Retinal pigment epithelial cell (primary cell): ENCODE results near the gene CYP2F1.
"Not testable (repeated sequence)": the region's sequence is repeated elsewhere in the genome, so short reads cannot be mapped to it uniquely, and the experiment has no call there.

ENCODE experiments used
- DNase-seq: peaks from one replicate; pipeline ENCODE4 v3.0.0-alpha.2; 2010; ENCODE audit warnings: low read depth
- H3K4me3 ChIP-seq: 2 replicates; pipeline ENCODE4 v1.5.1; 2011; ENCODE audit warnings: mild to moderate bottlenecking, low read length, control low read depth, moderate library complexity
- CTCF ChIP-seq: conservative IDR thresholded peaks from 2 replicates; pipeline ENCODE4 v1.5.1; 2011; ENCODE audit warnings: low read depth, low read length, control low read depth, inconsistent platforms

The CYP2F1 gene

GRCh38 chr19:41128692-41129091 lies 14.5 kb downstream of the CYP2F1 start:
- DNase-seq, result no peak
- H3K4me3 ChIP-seq, result no peak overlapping the region
- no peak for TF ChIP-seq CTCF

- no peak for TF ChIP-seq CTCF
- no peak for DNase-seq
- H3K4me3 ChIP-seq, result no peak overlapping the region
Observed at GRCh38 chr19:41131186-41131585, 17.0 kb downstream of the CYP2F1 start.

GRCh38 chr19:41133260-41133659 lies 19.0 kb downstream of the CYP2F1 start:
- H3K4me3 ChIP-seq, result no peak overlapping the region
- DNase-seq, result no peak
- no peak for TF ChIP-seq CTCF

- no peak overlapping the region for H3K4me3 ChIP-seq
- DNase-seq, result no peak
- TF ChIP-seq CTCF, result no peak
Observed at GRCh38 chr19:41134616-41135015, 20.4 kb downstream of the CYP2F1 start.

- H3K4me3 ChIP-seq, result peak overlapping the region; percentile 51
- DNase-seq, result not testable (repeated sequence)
Observed at GRCh38 chr19:41135390-41136384, 21.5 kb downstream of the CYP2F1 start.

GRCh38 chr19:41136636-41137455 lies 22.6 kb downstream of the CYP2F1 start:
- H3K4me3 ChIP-seq, result no peak overlapping the region
- no peak for DNase-seq
- TF ChIP-seq CTCF, result no peak

GRCh38 chr19:41144403-41144802 lies 30.2 kb downstream of the CYP2F1 start:
- H3K4me3 ChIP-seq, result no peak overlapping the region
- peak; percentile 45 for DNase-seq
- peak; percentile 87 for TF ChIP-seq CTCF
